Activated B cell treated with CpG ODN at 0.5 μM for 24 hours (primary cell): ENCODE results near the gene ANKRD34B. TPM values are rescaled to one million over a fixed set of nuclear protein-coding genes. Genes with fewer than 3 reads are reported as not detected.

Experiments
- ATAC-seq: fragments of 200-7000 bp; cut with Tn5 transposase; one replicate; pipeline ENCODE4 v1.10.0; 2021; ENCODE audit warnings: low read depth, mild to moderate bottlenecking, moderate library complexity
- CTCF ChIA-PET: fragments of 350-600 bp; sonication (Branson Sonifier 250); formaldehyde crosslinking; loops from one replicate; lab custom pipeline; 2021; ENCODE audit warnings: antibody characterized with exemption; lab: Charles Lee
- POLR2A ChIA-PET: fragments of 350-600 bp; sonication (Branson Sonifier 250); formaldehyde crosslinking; loops from one replicate; lab custom pipeline; 2021; ENCODE audit warnings: antibody characterized with exemption; lab: Charles Lee
- DNase-seq: peaks from one replicate; pipeline ENCODE4 v3.0.0; 2022
- H3K27ac Mint-ChIP-seq: one replicate; pipeline ENCODE4 v1.8.0; 2020; ENCODE audit warnings: mixed read lengths
- H3K27me3 Mint-ChIP-seq: one replicate; pipeline ENCODE4 v1.8.0; 2021; ENCODE audit warnings: mixed read lengths
- H3K36me3 Mint-ChIP-seq: one replicate; pipeline ENCODE4 v1.8.0; 2021; ENCODE audit warnings: low read depth, mixed read lengths
- H3K4me1 Mint-ChIP-seq: one replicate; pipeline ENCODE4 v1.8.0; 2021; ENCODE audit warnings: mixed read lengths
- H3K4me3 Mint-ChIP-seq: one replicate; pipeline ENCODE4 v1.8.0; 2020; ENCODE audit warnings: mild to moderate bottlenecking, mixed read lengths
- H3K9me3 Mint-ChIP-seq: one replicate; pipeline ENCODE4 v1.8.0; 2020; ENCODE audit warnings: mixed read lengths
- intact Hi-C: fragments of 100-400 bp; cut with micrococcal nuclease; formaldehyde crosslinking; loops from one replicate; pipeline ENCODE4 v1.15.1; 2024
- total RNA-seq: library from RNA; stranded (reverse); gene quantifications from 2 replicates; pipeline ENCODE4 v1.2.3, GENCODE V29; 2022
- TF ChIP-seq, protein P1 (sequence below): fragments of 200-600 bp; IDR thresholded peaks from one replicate; pipeline ENCODE4 v1.8.0; 2022; ENCODE audit warnings: antibody characterized with exemption, mild to moderate bottlenecking

ANKRD34B gene
- total RNA-seq, 1 donor from 2014 or later: not detected

DNA sequence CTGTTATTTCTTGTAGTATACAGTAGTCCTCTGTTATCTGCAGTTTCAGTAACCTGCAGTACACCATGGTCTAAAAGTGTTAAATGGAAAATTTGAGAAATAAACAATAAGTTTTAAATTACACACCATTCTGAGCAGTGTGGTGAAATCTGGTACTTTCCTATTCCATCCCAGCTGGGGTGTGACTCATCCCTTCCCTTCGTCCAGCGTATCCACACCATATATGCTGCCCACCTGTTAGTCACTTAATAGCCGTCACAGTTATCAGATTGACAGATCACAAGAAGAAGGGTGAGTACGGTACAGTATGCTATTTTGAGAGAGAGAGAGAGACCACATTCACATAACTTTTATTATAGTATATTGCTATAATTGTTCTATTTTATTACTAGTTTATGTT, 53.3 kb downstream of the ANKRD34B start:
- ATAC-seq: no peak
- POLR2A ChIA-PET: no interaction called here
- DNase-seq: no peak
- Mint-ChIP-seq H3K4me3 (no peak overlapping the region), H3K9me3 (no peaks in the 10 kb centered on the region), H3K27ac (no peak overlapping the region), H3K27me3 (peaks cover 2% of the 10 kb centered on the region), H3K36me3 (no peaks in the 10 kb centered on the region), H3K4me1 (no peaks in the 10 kb centered on the region)
- intact Hi-C loops: no loop called here
- CTCF ChIA-PET: no interaction called here
- TF ChIP-seq, protein P1, sequence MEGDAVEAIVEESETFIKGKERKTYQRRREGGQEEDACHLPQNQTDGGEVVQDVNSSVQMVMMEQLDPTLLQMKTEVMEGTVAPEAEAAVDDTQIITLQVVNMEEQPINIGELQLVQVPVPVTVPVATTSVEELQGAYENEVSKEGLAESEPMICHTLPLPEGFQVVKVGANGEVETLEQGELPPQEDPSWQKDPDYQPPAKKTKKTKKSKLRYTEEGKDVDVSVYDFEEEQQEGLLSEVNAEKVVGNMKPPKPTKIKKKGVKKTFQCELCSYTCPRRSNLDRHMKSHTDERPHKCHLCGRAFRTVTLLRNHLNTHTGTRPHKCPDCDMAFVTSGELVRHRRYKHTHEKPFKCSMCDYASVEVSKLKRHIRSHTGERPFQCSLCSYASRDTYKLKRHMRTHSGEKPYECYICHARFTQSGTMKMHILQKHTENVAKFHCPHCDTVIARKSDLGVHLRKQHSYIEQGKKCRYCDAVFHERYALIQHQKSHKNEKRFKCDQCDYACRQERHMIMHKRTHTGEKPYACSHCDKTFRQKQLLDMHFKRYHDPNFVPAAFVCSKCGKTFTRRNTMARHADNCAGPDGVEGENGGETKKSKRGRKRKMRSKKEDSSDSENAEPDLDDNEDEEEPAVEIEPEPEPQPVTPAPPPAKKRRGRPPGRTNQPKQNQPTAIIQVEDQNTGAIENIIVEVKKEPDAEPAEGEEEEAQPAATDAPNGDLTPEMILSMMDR: no peak

DNA sequence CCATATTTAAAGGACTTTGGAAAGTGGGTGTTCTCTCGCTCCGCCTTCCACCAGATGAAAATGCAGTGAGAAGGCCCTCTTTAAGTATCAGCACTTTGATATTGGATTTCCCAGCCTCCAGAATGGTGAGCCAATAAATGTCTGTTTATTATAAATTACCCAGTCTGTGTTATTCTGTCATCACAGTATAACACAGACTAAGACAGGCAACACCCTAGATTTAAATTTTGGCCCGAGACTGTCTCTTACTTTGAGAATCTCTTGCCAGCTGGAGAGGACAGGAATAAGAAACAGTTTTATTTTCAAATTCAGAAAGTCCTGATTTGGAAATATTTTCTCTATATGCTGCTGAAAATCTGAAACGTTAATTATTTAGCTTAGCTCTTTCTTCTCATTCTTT, 60.7 kb downstream of the ANKRD34B start:
- CTCF ChIA-PET: no interaction called here
- POLR2A ChIA-PET: no interaction called here
- ATAC-seq: no peak

DNA sequence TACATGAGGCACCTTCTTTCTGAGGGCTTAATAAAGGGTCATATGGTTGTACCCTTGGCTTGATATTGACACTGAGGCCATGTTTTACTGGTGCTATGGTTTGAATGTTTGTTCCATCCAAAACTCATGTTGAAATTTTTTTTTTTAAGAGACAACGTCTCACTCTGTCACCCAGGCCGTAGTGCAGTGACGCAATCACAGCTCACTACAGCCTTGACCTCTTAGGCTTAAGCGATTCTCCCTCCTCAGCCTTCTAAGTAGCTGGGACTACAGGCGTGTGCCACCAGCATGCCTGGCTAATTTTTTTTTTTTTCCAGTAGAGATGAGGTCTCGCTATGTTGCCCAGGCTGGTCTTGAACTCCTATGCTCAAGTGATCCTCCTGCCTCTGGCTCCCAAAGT, 61.2 kb downstream of the ANKRD34B start:
- ChIA-PET CTCF (no interaction called here), POLR2A (no interaction called here)
- no peak overlapping the region for H3K4me3 Mint-ChIP-seq
- TF ChIP-seq, protein P1: no peak
- DNase-seq: no peak
- H3K9me3 Mint-ChIP-seq: no peaks in the 10 kb centered on the region
- no peaks in the 10 kb centered on the region for H3K27me3 Mint-ChIP-seq
- no peak for ATAC-seq
- H3K36me3 Mint-ChIP-seq: no peaks in the 10 kb centered on the region
- intact Hi-C loops: no loop called here
- no peak overlapping the region for H3K27ac Mint-ChIP-seq
- peaks cover 3% of the 10 kb centered on the region for H3K4me1 Mint-ChIP-seq

More for the DNA sequence above, 60.7 kb downstream of the ANKRD34B start:
- no peaks in the 10 kb centered on the region for H3K4me1 Mint-ChIP-seq
- no peak for DNase-seq
- H3K36me3 Mint-ChIP-seq: no peaks in the 10 kb centered on the region
- H3K27me3 Mint-ChIP-seq: no peaks in the 10 kb centered on the region
- H3K27ac Mint-ChIP-seq: no peak overlapping the region
- no peak overlapping the region for H3K4me3 Mint-ChIP-seq
- H3K9me3 Mint-ChIP-seq: no peaks in the 10 kb centered on the region
- TF ChIP-seq, protein P1: no peak
- intact Hi-C loops: no loop called here

DNA sequence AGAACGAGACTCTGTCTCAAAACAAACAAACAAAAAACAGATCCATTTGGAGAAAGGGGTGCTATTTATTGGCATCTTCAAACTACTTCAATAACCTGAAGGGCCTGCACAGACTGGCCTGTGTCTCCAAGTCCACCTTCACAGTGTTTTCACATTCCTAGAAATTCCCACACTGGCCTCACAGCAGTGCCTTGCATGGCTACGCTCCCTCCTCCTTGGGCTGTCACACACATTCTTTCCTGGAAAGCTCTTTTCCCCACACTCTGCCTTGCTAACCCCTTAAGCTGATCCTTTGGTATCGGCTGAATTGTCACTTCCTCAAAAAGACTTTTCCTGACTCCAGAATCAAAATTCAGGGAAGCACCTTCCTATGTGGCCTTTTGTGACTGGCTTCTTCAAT, 62.4 kb downstream of the ANKRD34B start:
- ATAC-seq (no peak), DNase-seq (no peak)
- ChIA-PET CTCF (no interaction called here), POLR2A (no interaction called here)
- intact Hi-C loops: no loop called here
- Mint-ChIP-seq H3K36me3 (no peaks in the 10 kb centered on the region), H3K27ac (no peak overlapping the region), H3K4me3 (no peak overlapping the region), H3K9me3 (no peaks in the 10 kb centered on the region), H3K4me1 (peaks cover 5% of the 10 kb centered on the region), H3K27me3 (no peaks in the 10 kb centered on the region)
- TF ChIP-seq, protein P1: no peak

Other genes with a start within 250 kb of the ANKRD34B start
- 19.8 and 21.1 TPM in 2 replicates for gene ZFYVE16, start 162.2 kb downstream of the ANKRD34B start, total RNA-seq
- 0.47 TPM in 1 of 2 replicates, not detected in the other for gene FAM151B, start 82.2 kb downstream of the ANKRD34B start, total RNA-seq
- 22.9 and 24.0 TPM in 2 replicates for gene MSH3, start 84.4 kb upstream of the ANKRD34B start, total RNA-seq
- gene DHFR, start 84.7 kb upstream of the ANKRD34B start, total RNA-seq: 11.1 and 12.7 TPM in 2 replicates